Uterus (tissue), 2 donors: ENCODE data around the gene TEX11.
"Not testable (repeated sequence)": the region's sequence is repeated elsewhere in the genome, so short reads cannot be mapped to it uniquely, and the experiment has no call there.

ENCODE experiments used
- POLR2A ChIP-seq, 2 donors: fragments of 450-650 bp; IDR thresholded peaks; one replicate each; pipeline ENCODE4 v1.6.1; 2016; ENCODE audit warnings: antibody characterized with exemption in 2 of 2, mild to moderate bottlenecking in 1 of 2, moderate library complexity in 1 of 2
- TF ChIP-seq, protein P1 (sequence below), 4 experiments: fragments of 200-600 bp in 2 of 4; fragments of 450-650 bp in 2 of 4; sonication (generic) in 2 of 4; IDR thresholded peaks; one replicate each; pipeline ENCODE4 v1.5.1; 2016 to 2019; ENCODE audit warnings: antibody characterized with exemption in 4 of 4, mild to moderate bottlenecking in 2 of 4, moderate library complexity in 1 of 4

DNA sequence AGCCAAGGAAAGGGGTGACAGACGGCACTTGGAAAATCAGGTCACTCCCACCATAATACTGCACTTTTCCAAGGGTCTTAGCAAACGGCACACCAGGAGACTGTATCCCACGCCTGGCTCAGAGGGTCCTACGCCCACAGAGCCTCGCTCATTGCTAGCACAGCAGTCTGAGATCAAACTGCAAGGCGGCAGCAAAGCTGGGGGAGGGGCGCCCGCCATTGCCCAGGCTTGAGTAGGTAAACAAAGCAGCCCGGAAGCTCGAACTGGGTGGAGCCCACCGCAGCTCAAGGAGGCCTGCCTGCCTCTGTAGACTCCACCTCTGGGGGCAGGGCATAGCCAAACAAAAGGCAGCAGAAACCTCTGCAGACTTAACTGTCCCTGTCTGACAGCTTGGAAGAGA lies 247.4 kb downstream of the TEX11 start:
- TF ChIP-seq POLR2A (IDR thresholded peaks at IDR 0.05) = not testable (repeated sequence)
- TF ChIP-seq, protein P1, sequence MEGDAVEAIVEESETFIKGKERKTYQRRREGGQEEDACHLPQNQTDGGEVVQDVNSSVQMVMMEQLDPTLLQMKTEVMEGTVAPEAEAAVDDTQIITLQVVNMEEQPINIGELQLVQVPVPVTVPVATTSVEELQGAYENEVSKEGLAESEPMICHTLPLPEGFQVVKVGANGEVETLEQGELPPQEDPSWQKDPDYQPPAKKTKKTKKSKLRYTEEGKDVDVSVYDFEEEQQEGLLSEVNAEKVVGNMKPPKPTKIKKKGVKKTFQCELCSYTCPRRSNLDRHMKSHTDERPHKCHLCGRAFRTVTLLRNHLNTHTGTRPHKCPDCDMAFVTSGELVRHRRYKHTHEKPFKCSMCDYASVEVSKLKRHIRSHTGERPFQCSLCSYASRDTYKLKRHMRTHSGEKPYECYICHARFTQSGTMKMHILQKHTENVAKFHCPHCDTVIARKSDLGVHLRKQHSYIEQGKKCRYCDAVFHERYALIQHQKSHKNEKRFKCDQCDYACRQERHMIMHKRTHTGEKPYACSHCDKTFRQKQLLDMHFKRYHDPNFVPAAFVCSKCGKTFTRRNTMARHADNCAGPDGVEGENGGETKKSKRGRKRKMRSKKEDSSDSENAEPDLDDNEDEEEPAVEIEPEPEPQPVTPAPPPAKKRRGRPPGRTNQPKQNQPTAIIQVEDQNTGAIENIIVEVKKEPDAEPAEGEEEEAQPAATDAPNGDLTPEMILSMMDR (IDR thresholded peaks at IDR 0.05) = not testable (repeated sequence)
